HG03064 (cell line): Measurements from ENCODE around the gene ADAMTS2.

Source experiments
- ATAC-seq: cut with Tn5 transposase; IDR thresholded peaks from one replicate; pipeline ENCODE4 v1.9.1; 2021; ENCODE audit warnings: low read depth; ENCODE audit not compliant: unreplicated experiment

The ADAMTS2 gene

GRCh38 chr5:179258922-179259730 is 86.1 kb downstream of the ADAMTS2 start:
- ATAC-seq = no peak

- ATAC-seq = no peak
Measured at GRCh38 chr5:179258001-179258921, 87.0 kb downstream of the ADAMTS2 start.

- ATAC-seq = no peak
Measured at GRCh38 chr5:179257176-179257682, 88.0 kb downstream of the ADAMTS2 start.

GRCh38 chr5:179256328-179257175 is 88.7 kb downstream of the ADAMTS2 start:
- ATAC-seq = no peak

GRCh38 chr5:179255527-179256327 is 89.5 kb downstream of the ADAMTS2 start:
- no peak for ATAC-seq

- no peak for ATAC-seq
Measured at GRCh38 chr5:179254638-179255271, 90.5 kb downstream of the ADAMTS2 start.

- no peak for ATAC-seq
Measured at GRCh38 chr5:179253730-179254129, 91.5 kb downstream of the ADAMTS2 start.

- no peak for ATAC-seq
Measured at GRCh38 chr5:179251276-179251969, 93.8 kb downstream of the ADAMTS2 start.

GRCh38 chr5:179250561-179251225 is 94.6 kb downstream of the ADAMTS2 start:
- ATAC-seq = no peak

GRCh38 chr5:179246227-179246626 is 99.0 kb downstream of the ADAMTS2 start:
- no peak for ATAC-seq

GRCh38 chr5:179245031-179245430 is 100.2 kb downstream of the ADAMTS2 start:
- ATAC-seq = no peak

- no peak for ATAC-seq
Measured at GRCh38 chr5:179244044-179244443, 101.2 kb downstream of the ADAMTS2 start.

- no peak for ATAC-seq
Measured at GRCh38 chr5:179243333-179243732, 101.9 kb downstream of the ADAMTS2 start.

- no peak for ATAC-seq
Measured at GRCh38 chr5:179242676-179243075, 102.6 kb downstream of the ADAMTS2 start.

GRCh38 chr5:179241764-179242370 is 103.4 kb downstream of the ADAMTS2 start:
- ATAC-seq = no peak

GRCh38 chr5:179241175-179241574 is 104.1 kb downstream of the ADAMTS2 start:
- ATAC-seq = no peak

- ATAC-seq = no peak
Measured at GRCh38 chr5:179240561-179240960, 104.7 kb downstream of the ADAMTS2 start.
